ENCODE data around the gene RFX5.
"Not testable (repeated sequence)": the region's sequence is repeated elsewhere in the genome, so short reads cannot be mapped to it uniquely, and the experiment has no call there.

GRCh38 chr1:151390221-151391078 is 43.4 kb upstream of the RFX5 start:
- TF ChIP-seq POLR2A, CTCF (IDR thresholded peaks at IDR 0.05): not testable (repeated sequence)

Measured in upper lobe of left lung (tissue), 4 donors.